Superior temporal gyrus (tissue), 1 donor: ENCODE data around the gene TMEM184B.

Source experiments
- DNase-seq: peaks from one replicate; pipeline ENCODE4 v3.0.0-alpha.2; 2016; ENCODE audit errors: extremely low spot score

TMEM184B gene

GRCh38 chr22:38272373-38273134, at the start of gene TMEM184B:
Gene TMEM184B (minus strand): TSS chr22:38273010. CDS start chr22:38247961, 25,049 bp downstream.
- peak; percentile 81 for DNase-seq

GRCh38 chr22:38320605-38321402, 48.0 kb upstream of the TMEM184B start:
- DNase-seq = no peak

GRCh38 chr22:38318792-38319773, 46.3 kb upstream of the TMEM184B start:
- DNase-seq = no peak

GRCh38 chr22:38317995-38318715, 45.3 kb upstream of the TMEM184B start:
- DNase-seq = peak; percentile 59

GRCh38 chr22:38317122-38317994, 44.5 kb upstream of the TMEM184B start, which contains the start of gene CSNK1E:
Gene CSNK1E (minus strand): TSS chr22:38317433. CDS start chr22:38314157, 3,276 bp downstream.
- peak; percentile 73 for DNase-seq

GRCh38 chr22:38316364-38317121, 43.7 kb upstream of the TMEM184B start:
- DNase-seq = peak; percentile 79

- DNase-seq = no peak
Observed at GRCh38 chr22:38315823-38316363, 43.1 kb upstream of the TMEM184B start.

- DNase-seq = peak; percentile 53
Observed at GRCh38 chr22:38314933-38315822, 42.4 kb upstream of the TMEM184B start.

- DNase-seq = peak; percentile 29
Observed at GRCh38 chr22:38314051-38314932, 41.5 kb upstream of the TMEM184B start.

- DNase-seq = no peak
Observed at GRCh38 chr22:38313384-38313955, 40.7 kb upstream of the TMEM184B start.

- DNase-seq = no peak
Observed at GRCh38 chr22:38312261-38312800, 39.5 kb upstream of the TMEM184B start.

- DNase-seq = no peak
Observed at GRCh38 chr22:38311323-38311620, 38.5 kb upstream of the TMEM184B start.

- DNase-seq = no peak
Observed at GRCh38 chr22:38310518-38311322, 37.9 kb upstream of the TMEM184B start.

GRCh38 chr22:38309614-38310517, 37.1 kb upstream of the TMEM184B start:
- no peak for DNase-seq
